ENCODE data around the gene SLC39A1. TPM values are rescaled to one million over a fixed set of nuclear protein-coding genes. Genes with fewer than 3 reads are reported as not detected.

The SLC39A1 gene
- total RNA-seq, 4 donors from 2014 or later, result 81.0 to 157 (median 92.4) TPM

DNA sequence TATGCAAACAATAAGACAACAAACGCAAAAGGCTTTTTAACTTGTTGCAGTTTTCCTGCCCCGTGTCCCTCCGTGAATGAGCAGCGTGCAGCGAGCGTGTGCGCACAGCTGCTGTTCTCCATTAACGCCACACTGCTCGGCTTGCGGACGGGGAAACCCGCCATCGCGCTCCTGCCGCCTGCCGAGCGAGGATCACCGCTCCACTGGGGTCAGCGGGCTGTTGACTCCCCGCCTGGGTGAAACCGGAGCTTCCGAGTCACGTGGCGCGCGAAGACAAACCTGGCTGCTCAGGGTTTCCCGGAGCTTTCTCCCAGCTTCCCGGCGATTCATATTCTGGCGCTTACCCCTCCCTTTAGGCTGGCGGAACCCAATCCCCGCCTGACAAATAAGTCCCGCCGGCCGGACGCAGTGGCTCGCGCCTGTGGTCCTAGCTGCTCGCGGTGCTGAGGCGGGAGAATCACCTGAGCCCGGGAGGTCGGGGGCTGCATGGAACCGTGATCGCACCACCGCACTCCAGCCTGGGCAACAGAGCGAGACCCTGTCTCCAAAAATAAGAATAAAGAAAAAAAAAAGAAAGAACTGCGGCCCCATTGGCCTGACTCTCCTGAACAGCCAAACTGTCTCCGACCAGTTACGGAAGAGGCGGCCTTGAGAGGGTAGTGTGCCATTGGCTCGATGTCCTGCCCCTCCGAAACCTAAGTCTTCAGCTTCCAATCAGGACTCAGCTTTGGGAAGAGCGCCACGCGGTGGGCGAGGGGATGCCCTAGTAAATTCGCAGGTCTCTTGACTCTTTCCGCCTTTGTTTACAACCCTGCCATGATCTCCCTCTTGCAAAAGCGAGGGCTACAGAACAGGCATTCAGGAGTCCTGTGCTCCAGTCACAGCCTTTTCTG, 4.0 kb upstream of the SLC39A1 start, which contains the start of gene CREB3L4:
Gene CREB3L4 (plus strand): TSS at position 796 of the 893 bp plus-strand sequence. CDS start 624 bp downstream, outside the sequence.
- peak within 1 kb of the TSS; percentile 81 to 95 (median 94) for H3K27ac ChIP-seq
- H3K27me3 ChIP-seq, result no peaks in the 10 kb centered on the region
- peaks cover 0 to 46% (median 27%) of the 10 kb centered on the region in 4 donors for H3K4me1 ChIP-seq

DNA sequence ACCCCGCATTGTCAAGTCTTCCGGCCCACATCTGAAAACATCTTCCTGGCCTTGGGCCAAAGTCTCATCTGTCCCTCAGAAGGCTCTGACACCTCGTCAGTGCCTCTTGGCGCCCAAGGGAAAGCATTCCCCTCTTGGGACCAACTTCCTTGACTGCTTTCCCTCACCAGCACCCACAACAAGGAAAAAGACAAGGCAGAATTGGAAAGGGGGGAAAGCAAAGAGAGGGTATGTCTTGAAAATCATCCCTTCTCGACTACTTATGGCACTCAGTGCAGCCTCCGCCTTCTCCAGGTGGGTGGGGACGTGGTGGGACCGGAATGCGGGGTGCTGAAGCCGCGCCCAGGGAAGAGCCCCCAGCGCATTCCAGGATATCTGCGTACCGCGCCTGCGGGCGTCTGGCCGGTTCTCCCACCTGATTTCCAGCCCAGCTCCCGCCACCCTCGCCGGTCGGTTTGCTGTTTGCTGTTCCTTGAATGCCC, 554 bp upstream of the SLC39A1 start:
- no peaks in the 10 kb centered on the region for H3K9me3 ChIP-seq
- peak overlapping the region; percentile 62 to 86 (median 64) for H3K4me3 ChIP-seq
- WGBS, 2 donors, result 1% methylated on average over 22 of the region's 22 CpGs
- H3K36me3 ChIP-seq, result peaks cover 0 to 26% (median 0%) of the 10 kb centered on the region in 3 donors
- H3K27ac ChIP-seq, result peak overlapping the region; percentile 71 to 96 (median 92)
- H3K4me1 ChIP-seq, result peaks cover 0 to 76% (median 38%) of the 10 kb centered on the region in 4 donors
- no peaks in the 10 kb centered on the region for H3K27me3 ChIP-seq
- no peak for DNase-seq (ENCODE audit: low spot score in 2 of 2)
- no peak for TF ChIP-seq EP300 (IDR thresholded peaks at IDR 0.05)
- no peak for TF ChIP-seq POLR2A (IDR thresholded peaks at IDR 0.05)
- TF ChIP-seq, protein P1, sequence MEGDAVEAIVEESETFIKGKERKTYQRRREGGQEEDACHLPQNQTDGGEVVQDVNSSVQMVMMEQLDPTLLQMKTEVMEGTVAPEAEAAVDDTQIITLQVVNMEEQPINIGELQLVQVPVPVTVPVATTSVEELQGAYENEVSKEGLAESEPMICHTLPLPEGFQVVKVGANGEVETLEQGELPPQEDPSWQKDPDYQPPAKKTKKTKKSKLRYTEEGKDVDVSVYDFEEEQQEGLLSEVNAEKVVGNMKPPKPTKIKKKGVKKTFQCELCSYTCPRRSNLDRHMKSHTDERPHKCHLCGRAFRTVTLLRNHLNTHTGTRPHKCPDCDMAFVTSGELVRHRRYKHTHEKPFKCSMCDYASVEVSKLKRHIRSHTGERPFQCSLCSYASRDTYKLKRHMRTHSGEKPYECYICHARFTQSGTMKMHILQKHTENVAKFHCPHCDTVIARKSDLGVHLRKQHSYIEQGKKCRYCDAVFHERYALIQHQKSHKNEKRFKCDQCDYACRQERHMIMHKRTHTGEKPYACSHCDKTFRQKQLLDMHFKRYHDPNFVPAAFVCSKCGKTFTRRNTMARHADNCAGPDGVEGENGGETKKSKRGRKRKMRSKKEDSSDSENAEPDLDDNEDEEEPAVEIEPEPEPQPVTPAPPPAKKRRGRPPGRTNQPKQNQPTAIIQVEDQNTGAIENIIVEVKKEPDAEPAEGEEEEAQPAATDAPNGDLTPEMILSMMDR (IDR thresholded peaks at IDR 0.05), result no peak

More for the DNA sequence above, 4.0 kb upstream of the SLC39A1 start, which contains the start of gene CREB3L4:
- no peaks in the 10 kb centered on the region for H3K9me3 ChIP-seq
- H3K36me3 ChIP-seq, result peaks cover 0 to 5% (median 0%) of the 10 kb centered on the region in 3 donors
- 0% methylated on average over 52 to 60 of the region's 60 CpGs for WGBS, 2 donors
- peak; percentile 82 to 84 for DNase-seq (ENCODE audit: low spot score in 2 of 2)
- H3K4me3 ChIP-seq, result peak within 1 kb of the TSS; percentile 49 to 90 (median 66)
- peak in 1 of 2 donors; percentile 89 for TF ChIP-seq EP300 (IDR thresholded peaks at IDR 0.05)
- TF ChIP-seq, protein P1 (IDR thresholded peaks at IDR 0.05), result peak in 4 of 5 experiments; percentile 29 to 64 (median 34)
- TF ChIP-seq POLR2A (IDR thresholded peaks at IDR 0.05), result peak in 1 of 2 donors; percentile 66

DNA sequence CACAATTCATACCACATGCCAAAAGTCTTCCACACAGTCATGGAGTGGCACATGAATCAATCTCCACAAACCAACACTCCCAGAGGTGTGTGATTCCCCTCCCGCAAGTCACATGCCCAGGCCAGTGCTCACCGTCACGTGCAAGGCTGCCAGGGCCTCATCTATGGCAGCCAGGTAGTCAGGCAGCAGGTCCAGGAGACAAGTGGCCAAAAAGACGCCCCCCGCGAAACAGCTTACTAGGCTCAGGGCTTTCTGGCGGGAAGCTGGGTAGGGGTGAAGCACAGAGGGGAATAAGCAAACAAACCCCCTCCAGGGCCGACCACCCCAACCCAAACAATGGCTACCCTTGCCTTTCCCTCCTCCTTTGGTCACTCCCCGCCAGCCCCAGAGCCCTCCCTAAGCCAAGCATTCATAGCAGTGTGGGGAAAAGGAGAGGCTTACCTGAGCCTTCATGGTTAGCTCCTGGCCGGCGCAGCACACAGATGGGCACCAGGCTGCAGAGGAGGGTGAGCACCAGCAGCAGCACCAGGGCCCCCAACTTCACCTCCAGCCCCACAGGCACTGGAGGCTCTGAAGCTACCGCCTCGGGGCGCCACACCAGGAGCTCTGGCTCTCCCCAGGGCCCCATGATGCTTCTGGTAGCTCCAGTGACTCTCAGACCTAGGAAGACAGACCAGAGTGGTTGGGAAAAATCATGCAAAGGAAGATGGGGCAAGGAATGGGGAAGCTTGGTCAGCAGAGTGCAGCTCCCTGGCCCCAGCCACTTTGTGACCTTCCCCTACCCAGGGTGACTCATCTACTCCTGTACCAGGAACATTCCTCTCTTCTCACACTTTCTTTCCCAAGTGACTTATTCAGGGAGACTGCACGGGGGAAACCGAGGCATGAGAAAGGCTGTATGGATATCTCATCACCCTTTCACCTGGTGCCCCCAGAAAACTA, 978 bp downstream of the SLC39A1 start:
- H3K36me3 ChIP-seq, result peaks cover 0 to 26% (median 0%) of the 10 kb centered on the region in 3 donors
- H3K27me3 ChIP-seq, result no peaks in the 10 kb centered on the region
- peak overlapping the region; percentile 71 to 96 (median 92) for H3K27ac ChIP-seq
- DNase-seq (ENCODE audit: low spot score in 2 of 2), result peak in 1 of 2 donors; percentile 26
- H3K4me1 ChIP-seq, result peaks cover 0 to 72% (median 35%) of the 10 kb centered on the region in 4 donors
- no peak for TF ChIP-seq POLR2A (IDR thresholded peaks at IDR 0.05)
- TF ChIP-seq EP300 (IDR thresholded peaks at IDR 0.05), result no peak
- TF ChIP-seq, protein P1 (IDR thresholded peaks at IDR 0.05), result no peak
- peak overlapping the region; percentile 62 to 86 (median 64) for H3K4me3 ChIP-seq
- H3K9me3 ChIP-seq, result no peaks in the 10 kb centered on the region
- 42 to 48% methylated on average over 15 to 16 of the region's 16 CpGs for WGBS, 2 donors

DNA sequence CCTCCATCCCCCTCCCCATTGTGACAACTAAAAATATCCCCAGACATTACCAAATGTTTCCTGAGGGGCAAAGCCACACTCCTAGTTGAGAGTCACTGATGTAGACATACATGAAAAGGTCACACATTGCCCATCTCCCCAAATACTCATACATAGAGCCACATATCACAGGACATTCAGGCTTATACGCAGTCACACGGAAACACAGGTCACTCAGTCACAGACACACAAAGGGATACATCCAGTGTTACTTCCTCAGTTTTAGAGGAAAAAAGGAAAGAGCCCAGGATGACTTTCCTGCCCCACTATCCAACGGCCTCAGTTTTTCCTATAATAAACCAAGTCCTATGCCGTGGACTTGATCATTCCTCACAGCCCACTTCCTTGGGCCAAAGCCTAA, 1.9 kb downstream of the SLC39A1 start:
- Histone ChIP-seq H3K4me3 (peak overlapping the region in 1 of 4 donors; percentile 66), H3K9me3 (no peaks in the 10 kb centered on the region), H3K27me3 (no peaks in the 10 kb centered on the region), H3K4me1 (peaks cover 0 to 76% (median 38%) of the 10 kb centered on the region in 4 donors), H3K36me3 (peaks cover 0 to 26% (median 0%) of the 10 kb centered on the region in 3 donors), H3K27ac (peak overlapping the region in 3 of 4 donors; percentile 90 to 96 (median 94))
- DNase-seq (ENCODE audit: low spot score in 2 of 2), result no peak
- 60 to 69% methylated on average over 4 of the region's 4 CpGs for WGBS, 2 donors
- TF ChIP-seq, protein P1 (IDR thresholded peaks at IDR 0.05), result no peak
- no peak for TF ChIP-seq EP300 (IDR thresholded peaks at IDR 0.05)
- TF ChIP-seq POLR2A (IDR thresholded peaks at IDR 0.05), result no peak

Data from tibial nerve (tissue), 4 donors.